ENCODE data around the gene ADGRA3. TPM values are rescaled to one million over a fixed set of nuclear protein-coding genes. Genes with fewer than 3 reads are reported as not detected.

ADGRA3 gene
- total RNA-seq, 4 donors from 2014 or later = 19.6 to 58.2 (median 35.1) TPM

- H3K9me3 ChIP-seq = no peaks in the 10 kb centered on the region
- no peak overlapping the region for H3K27ac ChIP-seq
- no peak overlapping the region for H3K4me3 ChIP-seq
- H3K36me3 ChIP-seq = no peaks in the 10 kb centered on the region
- no peak for TF ChIP-seq POLR2A (IDR thresholded peaks at IDR 0.05)
- no peak for TF ChIP-seq CTCF (IDR thresholded peaks at IDR 0.05)
- H3K27me3 ChIP-seq = no peaks in the 10 kb centered on the region
- no peak for DNase-seq
- no peaks in the 10 kb centered on the region for H3K4me1 ChIP-seq
Measured at GRCh38 chr4:22551550-22551949, 35.7 kb upstream of the ADGRA3 start.

DNA sequence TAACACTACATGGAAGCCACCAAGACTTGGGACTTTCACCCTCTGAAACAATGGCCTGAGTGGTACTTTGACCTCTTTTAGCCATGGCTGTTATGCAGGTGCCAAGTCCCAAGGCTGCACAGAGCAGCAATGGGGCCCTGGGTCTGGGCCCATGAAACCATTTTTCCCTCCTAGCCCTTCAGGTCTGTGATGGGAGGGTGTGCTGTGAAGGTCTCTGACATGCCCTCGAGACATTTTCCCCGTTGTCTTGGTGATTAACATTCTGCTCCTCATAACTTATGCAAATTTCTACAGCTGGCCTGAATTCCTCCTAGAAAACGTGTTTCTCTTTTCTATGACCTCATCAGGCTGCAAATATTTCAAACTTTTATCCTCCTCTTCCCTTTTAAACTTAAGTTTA is 30.4 kb upstream of the ADGRA3 start:
- Histone ChIP-seq H3K27ac (no peak overlapping the region), H3K36me3 (no peaks in the 10 kb centered on the region), H3K4me1 (no peaks in the 10 kb centered on the region), H3K4me3 (no peak overlapping the region), H3K9me3 (no peaks in the 10 kb centered on the region), H3K27me3 (no peaks in the 10 kb centered on the region)
- no peak for DNase-seq
- TF ChIP-seq POLR2A (IDR thresholded peaks at IDR 0.05) = no peak
- no peak for TF ChIP-seq CTCF (IDR thresholded peaks at IDR 0.05)

DNA sequence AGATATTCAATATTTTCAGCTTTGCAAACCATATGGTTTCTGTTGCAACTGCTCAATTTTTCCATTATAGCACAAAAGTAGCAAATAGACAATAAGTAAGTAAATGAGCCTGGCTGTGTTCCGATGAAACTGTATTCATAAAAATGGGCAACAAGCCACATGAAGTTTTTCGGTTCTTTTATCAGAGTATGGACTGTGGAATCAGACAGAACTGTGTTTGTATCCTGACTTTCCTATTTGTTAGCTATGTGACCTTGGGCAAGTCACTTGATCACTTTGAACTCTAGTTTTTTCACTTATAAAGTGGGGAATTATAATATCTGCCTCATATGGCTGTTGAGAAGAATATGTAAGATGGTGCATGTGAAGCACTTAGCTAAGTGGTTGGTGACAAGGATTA is 23.4 kb upstream of the ADGRA3 start:
- TF ChIP-seq POLR2A (IDR thresholded peaks at IDR 0.05) (no peak), CTCF (IDR thresholded peaks at IDR 0.05) (no peak)
- no peak for DNase-seq

DNA sequence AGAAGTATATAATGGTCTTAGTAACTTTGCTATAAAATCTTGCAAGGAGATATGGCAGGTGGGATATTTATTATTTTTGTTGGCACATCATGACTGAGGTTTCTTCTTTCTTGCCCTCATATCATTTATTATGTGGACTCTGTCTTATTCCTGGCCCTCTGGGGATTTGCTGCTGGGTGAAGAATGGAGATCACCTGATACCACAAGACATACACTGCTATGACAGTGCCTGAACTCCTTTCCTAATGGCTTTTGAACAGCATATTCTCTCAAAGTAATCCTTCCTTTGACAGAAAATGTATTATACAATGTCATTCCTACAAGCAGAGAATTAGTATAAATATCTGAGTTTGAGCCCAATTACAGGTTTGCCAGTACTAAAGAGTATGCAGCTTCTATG is 22.0 kb upstream of the ADGRA3 start:
- no peaks in the 10 kb centered on the region for H3K9me3 ChIP-seq
- no peaks in the 10 kb centered on the region for H3K27me3 ChIP-seq
- no peak overlapping the region for H3K4me3 ChIP-seq
- H3K4me1 ChIP-seq = no peaks in the 10 kb centered on the region
- no peak for DNase-seq
- H3K27ac ChIP-seq = no peak overlapping the region
- TF ChIP-seq CTCF (IDR thresholded peaks at IDR 0.05) = no peak
- no peak for TF ChIP-seq POLR2A (IDR thresholded peaks at IDR 0.05)
- H3K36me3 ChIP-seq = no peaks in the 10 kb centered on the region

More for the DNA sequence above, 23.4 kb upstream of the ADGRA3 start:
- no peak overlapping the region for H3K4me3 ChIP-seq
- no peaks in the 10 kb centered on the region for H3K9me3 ChIP-seq
- no peaks in the 10 kb centered on the region for H3K36me3 ChIP-seq
- no peak overlapping the region for H3K27ac ChIP-seq
- no peaks in the 10 kb centered on the region for H3K27me3 ChIP-seq
- no peaks in the 10 kb centered on the region for H3K4me1 ChIP-seq

DNA sequence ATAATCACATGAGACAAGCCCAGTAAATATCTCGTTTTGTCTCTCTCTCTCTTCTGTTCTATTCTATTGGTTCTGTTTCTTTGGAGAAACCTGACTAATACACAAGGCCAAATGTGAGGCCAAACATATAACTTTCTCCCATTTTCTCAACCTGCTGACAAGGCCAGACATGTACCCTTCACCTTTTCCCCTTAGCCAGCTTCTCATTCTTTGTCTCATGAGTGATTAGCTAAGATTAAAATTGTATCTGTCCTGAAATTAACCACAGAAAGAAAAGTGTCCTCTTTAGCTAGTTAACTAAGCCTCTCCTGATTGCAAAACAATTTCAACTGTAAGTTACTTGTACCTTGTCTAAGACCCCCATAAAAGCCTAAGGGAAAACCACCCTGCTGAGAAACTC is 18.5 kb upstream of the ADGRA3 start:
- no peaks in the 10 kb centered on the region for H3K36me3 ChIP-seq
- H3K9me3 ChIP-seq = peaks cover 0 to 3% (median 0%) of the 10 kb centered on the region in 4 donors
- no peaks in the 10 kb centered on the region for H3K27me3 ChIP-seq
- no peak overlapping the region for H3K27ac ChIP-seq
- DNase-seq = no peak
- TF ChIP-seq POLR2A (IDR thresholded peaks at IDR 0.05) = no peak
- no peak for TF ChIP-seq CTCF (IDR thresholded peaks at IDR 0.05)
- no peak overlapping the region for H3K4me3 ChIP-seq
- no peaks in the 10 kb centered on the region for H3K4me1 ChIP-seq

- peaks cover 0 to 3% (median 0%) of the 10 kb centered on the region in 4 donors for H3K9me3 ChIP-seq
- no peak overlapping the region for H3K4me3 ChIP-seq
- DNase-seq = no peak
- TF ChIP-seq POLR2A (IDR thresholded peaks at IDR 0.05) (no peak), CTCF (IDR thresholded peaks at IDR 0.05) (no peak)
- no peaks in the 10 kb centered on the region for H3K36me3 ChIP-seq
- H3K27me3 ChIP-seq = no peaks in the 10 kb centered on the region
- no peak overlapping the region for H3K27ac ChIP-seq
- H3K4me1 ChIP-seq = no peaks in the 10 kb centered on the region
Measured at GRCh38 chr4:22532896-22533295, 17.0 kb upstream of the ADGRA3 start.
